HG02678 (cell line): Measurements from ENCODE around the gene PCDHGC3.

Experiments
- ATAC-seq: cut with Tn5 transposase; IDR thresholded peaks from one replicate; pipeline ENCODE4 v1.9.1; 2021; ENCODE audit warnings: mild to moderate bottlenecking, moderate library complexity; ENCODE audit not compliant: unreplicated experiment

PCDHGC3 gene

DNA sequence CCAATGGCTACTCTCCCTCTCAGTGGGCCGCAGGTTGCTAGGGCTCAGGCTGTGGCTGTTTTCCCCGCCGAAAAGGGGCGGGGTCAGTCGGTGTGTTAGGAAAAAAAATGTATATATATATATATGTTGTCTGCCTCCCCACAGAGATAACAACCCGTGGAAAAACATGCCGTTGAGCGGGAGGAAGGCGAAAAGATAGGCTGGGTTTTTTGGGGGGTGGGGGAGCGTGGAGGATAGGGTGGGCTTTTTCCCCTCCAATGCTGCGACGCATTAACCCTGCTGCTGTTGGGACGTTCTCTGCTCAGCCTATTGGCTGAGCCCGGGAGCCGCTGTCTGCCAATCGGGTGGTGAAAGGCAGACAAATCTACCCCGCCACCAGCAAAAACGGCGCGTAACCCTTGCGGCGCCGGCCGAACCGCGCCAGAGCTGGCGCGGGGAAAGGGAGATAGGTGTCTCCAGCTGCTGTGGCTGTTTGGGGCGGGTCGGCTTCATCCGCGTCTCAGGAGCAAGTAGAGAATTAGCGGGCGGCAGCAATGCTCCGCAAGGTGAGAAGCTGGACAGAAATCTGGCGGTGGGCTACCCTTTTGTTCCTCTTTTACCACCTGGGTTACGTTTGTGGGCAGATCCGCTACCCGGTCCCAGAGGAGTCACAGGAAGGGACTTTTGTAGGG lies 9.0 kb downstream of the PCDHGC3 start, which contains the start of gene PCDHGC4:
Gene PCDHGC4, plus strand, starts transcription at position 390 of the 671 bp plus-strand sequence. Its CDS starts 144 bp downstream, at position 534.
- ATAC-seq = peak; percentile 70

DNA sequence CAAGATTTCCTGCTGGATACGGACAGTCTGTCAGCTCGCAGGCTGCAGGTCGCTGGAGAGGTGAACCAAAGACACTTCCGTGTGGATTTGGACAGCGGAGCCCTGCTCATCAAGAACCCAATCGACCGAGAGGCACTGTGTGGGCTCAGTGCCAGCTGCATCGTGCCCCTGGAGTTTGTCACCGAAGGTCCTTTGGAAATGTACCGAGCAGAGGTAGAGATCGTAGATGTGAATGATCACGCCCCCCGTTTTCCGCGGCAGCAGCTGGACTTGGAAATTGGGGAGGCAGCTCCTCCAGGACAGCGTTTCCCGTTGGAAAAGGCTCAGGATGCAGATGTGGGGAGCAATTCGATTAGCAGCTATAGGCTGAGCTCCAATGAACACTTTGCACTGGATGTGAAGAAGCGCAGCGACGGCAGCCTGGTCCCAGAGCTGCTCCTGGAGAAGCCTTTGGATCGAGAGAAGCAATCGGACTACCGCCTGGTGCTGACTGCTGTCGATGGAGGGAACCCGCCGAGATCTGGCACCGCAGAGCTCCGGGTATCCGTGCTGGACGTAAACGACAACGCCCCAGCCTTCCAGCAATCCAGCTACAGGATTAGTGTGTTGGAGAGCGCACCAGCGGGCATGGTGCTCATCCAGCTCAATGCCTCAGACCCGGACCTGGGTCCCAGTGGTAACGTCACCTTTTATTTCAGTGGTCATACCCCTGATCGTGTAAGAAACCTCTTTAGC lies 9.7 kb downstream of the PCDHGC3 start:
- ATAC-seq = peak; percentile 25

DNA sequence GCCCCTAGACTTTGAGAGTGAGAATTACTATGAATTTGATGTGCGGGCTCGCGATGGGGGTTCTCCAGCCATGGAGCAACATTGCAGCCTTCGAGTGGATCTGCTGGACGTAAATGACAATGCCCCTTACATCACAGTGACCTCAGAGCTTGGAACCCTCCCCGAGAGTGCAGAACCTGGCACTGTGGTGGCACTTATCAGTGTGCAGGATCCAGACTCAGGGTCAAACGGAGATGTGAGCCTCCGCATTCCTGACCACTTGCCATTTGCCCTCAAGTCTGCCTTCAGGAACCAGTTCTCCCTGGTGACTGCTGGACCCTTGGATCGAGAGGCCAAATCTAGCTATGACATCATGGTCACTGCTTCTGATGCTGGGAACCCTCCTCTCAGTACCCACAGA lies 10.3 kb downstream of the PCDHGC3 start:
- ATAC-seq = no peak

DNA sequence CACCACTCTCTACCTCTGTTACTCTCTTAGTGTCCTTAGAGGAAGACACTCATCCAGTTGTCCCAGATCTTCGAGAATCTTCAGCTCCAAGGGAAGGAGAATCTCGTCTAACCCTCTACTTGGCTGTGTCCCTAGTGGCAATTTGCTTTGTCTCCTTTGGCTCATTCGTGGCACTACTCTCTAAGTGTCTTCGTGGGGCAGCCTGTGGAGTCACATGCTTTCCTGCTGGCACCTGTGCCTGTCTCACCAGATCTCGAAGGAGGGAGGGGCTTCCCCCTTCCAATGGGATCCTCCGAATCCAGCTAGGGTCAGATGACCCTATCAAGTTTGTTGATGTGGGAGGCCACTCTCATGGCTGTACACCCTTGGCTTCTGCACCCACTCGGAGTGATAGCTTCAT lies 11.4 kb downstream of the PCDHGC3 start:
- no peak for ATAC-seq

DNA sequence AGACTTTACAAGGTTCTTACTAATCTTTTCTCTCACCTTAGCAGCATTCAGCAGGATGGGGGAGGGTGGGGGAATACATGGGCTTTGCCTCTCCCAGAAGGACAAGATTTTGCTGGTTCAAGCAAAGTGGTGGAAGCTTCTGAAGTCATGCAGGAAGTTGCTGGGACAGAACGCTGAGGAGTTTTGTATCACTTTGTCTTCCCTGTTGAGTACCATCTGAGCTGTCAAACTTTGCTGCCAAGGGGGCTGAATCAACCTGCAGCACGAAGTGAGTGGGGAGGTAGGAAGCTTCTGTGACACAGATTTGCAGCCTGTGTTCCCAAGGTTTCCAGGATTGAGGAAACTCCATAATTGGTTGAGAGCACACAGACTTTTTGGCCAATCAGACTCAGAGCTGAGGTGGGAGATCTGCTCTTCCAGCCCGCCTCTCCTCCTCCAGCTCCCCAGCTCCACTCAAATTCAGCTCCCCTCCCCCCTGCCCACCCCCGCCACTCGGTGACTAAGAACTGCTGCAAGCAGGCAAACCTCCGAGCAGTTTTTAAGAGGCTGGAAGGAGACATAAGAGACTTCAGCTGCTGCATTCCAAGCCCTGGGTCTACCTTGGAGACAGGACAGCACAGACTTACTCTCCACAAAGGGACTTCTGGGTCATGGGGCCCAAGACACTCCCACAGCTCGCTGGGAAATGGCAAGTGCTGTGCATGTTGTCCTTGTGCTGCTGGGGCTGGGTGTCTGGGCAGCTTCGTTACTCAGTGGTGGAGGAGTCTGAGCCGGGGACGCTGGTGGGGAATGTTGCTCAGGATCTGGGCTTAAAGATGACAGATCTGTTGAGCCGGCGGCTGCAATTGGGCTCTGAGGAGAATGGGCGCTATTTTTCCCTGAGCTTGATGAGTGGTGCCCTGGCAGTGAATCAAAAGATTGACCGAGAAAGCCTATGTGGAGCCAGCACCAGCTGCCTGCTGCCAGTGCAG lies 13.1 kb downstream of the PCDHGC3 start, which contains the start of gene PCDHGC5:
Gene PCDHGC5, plus strand, starts transcription at position 491 of the 971 bp plus-strand sequence. Its CDS starts 160 bp downstream, at position 651.
- no peak for ATAC-seq

DNA sequence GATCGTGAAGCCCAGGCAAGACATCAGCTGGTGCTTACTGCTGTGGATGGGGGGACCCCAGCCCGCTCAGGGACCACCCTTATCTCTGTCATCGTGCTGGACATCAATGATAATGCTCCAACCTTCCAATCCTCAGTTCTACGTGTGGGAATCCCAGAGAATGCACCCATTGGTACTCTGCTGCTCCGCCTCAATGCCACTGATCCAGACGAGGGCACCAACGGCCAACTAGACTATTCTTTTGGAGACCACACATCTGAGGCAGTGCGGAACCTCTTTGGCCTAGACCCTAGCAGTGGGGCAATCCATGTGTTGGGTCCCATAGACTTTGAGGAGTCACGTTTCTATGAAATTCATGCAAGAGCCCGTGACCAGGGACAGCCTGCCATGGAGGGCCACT lies 14.1 kb downstream of the PCDHGC3 start:
- no peak for ATAC-seq

DNA sequence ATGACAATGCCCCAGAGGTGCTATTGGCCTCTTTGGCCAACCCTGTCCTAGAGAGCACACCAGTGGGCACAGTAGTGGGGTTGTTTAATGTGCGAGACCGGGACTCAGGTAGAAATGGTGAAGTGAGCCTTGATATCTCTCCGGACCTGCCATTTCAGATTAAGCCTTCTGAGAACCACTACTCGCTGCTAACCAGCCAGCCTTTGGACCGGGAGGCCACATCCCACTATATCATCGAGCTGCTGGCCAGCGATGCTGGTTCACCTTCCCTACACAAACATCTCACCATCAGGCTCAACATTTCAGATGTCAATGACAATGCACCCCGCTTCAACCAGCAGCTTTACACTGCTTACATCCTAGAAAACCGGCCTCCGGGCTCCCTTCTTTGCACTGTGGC lies 14.5 kb downstream of the PCDHGC3 start:
- ATAC-seq = no peak

DNA sequence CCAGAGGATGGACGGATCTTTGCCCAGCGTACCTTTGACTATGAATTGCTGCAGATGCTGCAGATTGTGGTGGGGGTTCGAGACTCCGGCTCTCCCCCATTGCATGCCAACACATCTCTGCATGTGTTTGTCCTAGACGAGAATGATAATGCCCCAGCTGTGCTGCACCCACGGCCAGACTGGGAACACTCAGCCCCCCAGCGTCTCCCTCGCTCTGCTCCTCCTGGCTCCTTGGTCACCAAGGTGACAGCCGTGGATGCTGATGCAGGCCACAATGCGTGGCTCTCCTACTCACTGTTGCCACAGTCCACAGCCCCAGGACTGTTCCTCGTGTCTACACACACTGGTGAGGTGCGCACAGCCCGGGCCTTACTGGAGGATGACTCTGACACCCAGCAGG lies 15.0 kb downstream of the PCDHGC3 start:
- no peak for ATAC-seq

DNA sequence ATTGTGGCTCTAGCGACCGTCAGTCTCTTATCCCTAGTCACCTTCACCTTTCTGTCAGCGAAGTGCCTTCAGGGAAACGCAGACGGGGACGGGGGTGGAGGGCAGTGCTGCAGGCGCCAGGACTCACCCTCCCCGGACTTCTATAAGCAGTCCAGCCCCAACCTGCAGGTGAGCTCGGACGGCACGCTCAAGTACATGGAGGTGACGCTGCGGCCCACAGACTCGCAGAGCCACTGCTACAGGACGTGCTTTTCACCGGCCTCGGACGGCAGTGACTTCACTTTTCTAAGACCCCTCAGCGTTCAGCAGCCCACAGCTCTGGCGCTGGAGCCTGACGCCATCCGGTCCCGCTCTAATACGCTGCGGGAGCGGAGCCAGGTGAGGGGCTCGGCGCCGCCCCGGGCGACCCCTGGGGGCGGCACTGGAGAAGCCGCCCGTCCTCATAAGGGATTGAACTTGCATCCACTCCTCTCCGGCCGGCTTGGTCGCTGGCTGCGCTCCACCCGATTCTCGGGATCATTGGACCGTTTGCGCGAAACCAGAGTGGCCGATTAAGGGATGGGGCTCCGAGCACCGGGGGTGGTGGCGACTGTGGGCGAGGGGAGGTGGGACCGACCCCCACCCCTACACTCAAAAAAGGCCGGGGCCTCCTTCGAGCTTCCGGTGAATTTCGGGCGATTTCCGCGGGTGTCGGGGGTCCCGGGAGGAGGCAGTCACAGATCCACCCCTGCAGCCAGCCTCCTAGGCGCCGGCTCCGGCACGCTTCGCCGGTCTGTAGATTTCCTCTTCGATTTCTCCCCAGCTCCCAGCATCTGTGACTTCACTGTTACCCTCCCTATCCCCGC lies 15.8 kb downstream of the PCDHGC3 start:
- ATAC-seq = peak; percentile 21

DNA sequence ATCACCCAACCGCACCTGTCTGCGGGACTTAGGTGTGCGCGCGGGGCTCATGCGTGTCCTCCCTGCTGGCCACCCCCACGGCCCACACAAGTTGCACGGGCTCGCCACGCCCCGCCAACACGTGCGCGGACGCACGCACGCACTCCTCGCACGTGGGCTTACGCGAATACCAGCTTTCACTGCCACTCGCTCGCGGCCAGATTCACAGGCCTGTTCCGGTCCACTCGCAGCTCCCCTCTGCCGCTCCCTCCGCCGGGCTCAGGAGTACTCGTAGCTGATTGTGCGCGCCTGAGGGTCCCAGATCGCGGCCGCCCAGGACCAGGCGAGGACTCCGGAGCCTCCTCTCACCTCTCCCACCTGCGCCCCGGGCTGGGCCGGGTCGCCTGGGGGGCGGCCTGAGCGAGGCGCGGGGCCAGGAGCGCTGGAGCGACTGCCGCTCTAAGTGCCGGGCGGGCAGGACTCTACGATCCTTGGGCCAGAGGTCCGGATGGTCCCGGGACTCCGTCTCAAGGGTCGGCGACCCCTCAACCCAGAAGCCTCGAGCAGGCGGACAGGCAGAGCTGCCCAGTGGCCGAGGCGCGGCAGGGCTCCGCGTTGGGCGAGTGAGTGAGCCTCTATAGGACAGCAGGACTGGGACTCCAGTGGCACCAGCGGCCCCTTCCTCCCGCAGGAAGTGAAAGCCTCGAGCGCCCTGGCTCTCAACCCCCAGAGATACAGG lies 16.6 kb downstream of the PCDHGC3 start:
- ATAC-seq = peak; percentile 47

DNA sequence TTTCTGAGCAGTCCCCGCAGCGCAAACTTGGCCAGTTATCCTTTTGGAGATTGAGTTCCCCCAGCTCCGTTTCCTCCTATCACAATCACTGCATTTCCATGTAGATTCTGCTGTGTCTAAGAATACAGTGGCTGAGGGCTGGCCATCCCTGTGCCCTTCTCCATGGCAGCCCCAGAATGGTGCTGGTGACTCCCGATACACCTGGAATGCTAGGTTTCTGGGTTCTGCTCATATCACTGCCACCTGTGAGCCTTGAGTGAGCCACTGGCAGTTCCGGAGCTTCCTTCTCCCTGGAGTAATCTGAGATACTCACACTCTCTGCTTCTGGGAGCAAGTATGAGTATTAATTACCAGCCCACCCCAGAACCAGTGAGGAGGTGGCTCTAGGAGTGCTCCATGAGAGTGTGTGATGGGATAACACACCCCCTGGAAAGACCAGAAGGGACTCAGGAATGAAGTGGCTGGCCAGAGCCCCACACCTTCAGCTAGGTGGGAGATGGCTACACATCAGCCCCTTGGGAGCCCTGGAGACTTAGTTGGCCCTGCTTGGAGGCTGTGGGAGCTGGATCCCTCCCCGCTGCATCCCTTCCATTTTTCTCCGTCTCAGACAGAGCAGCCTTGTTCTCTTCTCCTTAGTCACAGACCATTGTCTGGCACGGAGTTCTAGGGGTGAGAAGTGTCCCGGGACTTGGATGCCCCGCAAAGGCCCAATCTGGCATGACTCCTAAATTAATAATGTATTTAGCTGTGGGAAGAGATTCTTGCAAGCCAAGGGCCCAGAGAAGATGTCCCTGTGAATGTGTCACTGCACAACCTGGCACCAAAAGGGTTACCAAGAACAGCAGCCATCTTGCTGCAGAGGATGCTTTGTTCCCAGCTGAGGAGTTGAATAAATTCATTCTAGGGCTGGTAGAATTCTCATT lies 18.0 kb downstream of the PCDHGC3 start:
- ATAC-seq = no peak

DNA sequence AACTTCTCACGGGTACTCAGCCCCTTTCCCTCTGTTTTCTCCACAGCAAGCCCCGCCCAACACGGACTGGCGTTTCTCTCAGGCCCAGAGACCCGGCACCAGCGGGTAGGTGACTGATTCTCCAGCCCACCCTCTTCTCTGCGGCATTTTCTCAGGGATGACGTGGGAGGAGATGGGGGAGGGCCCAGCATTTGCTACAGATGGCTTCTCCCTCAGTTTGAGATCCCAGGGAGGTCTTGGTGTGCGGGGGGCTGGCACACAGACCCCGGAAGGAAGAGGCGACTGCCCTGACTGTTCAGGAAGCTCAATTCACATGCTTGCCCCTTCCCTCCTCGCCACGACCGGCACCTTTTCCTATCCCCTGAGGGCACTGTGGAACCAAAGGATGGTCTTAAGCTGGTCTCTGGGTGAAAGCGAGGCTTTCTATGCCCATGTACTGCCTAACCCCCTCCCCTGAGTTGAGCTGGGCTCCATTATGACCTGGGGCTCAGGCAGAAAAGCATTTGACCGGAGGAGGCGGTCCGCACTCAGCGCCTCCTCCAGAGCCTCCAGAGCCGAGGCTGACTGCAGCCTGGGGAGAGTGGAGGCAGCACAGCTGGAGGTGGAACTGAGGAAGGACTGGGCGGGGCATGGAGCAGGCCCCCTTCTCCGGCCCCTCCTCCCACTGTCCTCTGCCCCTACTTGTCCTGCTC lies 19.1 kb downstream of the PCDHGC3 start:
- no peak for ATAC-seq

DNA sequence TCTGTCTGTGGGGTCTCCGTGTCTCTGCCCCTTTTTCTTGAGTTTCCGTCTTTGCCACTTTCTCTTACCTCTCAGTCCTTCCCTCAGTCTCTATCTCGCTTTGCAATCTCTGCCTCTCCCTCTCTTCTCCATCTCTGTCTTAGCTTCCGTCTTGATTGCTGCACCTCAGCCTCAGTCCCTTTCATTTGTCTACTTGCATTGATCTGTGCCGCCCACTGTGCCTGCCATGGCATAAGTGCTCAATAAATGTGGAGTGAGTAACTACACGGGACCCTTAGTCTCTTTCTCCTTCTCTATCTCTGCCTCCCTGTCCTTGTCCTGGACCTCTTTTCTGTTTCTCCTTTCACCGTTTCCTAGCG lies 19.7 kb downstream of the PCDHGC3 start:
- no peak for ATAC-seq

DNA sequence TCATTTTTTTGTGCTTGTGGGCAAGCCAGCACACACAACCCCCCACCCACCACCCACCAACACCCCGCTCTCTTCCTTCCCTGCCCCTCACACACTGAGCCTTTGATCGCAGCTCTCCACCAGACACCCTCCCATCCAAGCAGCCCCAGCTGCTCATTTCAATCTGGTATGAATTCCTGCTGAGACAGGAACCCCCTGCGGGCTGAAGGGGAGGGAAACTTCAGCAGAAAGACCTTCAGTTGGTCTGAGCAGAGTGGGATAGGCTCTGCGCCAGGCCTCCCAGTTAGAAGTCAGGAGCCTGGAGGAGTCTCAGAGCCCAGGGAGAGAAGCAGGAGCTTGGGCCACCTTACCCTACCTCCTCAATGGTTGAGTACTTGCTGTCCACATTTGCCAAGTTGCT lies 20.3 kb downstream of the PCDHGC3 start:
- ATAC-seq = no peak

DNA sequence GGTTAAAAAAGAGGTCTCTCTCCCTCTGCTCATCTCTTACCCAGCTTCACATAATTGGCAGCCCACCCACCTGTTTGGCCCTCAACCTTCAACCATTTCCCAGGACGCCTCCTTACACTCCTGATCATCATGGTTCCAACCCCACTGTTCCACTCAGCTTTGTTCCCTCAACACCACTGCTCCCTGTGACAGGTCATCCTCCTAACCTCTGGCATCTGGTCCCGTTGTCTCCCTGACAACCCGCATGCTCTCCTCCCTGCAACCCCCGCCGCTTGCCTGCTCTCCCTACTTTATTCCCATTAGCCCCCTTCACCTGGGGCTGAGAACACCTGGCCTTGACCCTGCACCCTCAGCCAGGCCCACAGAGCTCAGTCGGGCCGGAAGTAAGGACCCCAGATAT lies 26.0 kb downstream of the PCDHGC3 start:
- no peak for ATAC-seq

DNA sequence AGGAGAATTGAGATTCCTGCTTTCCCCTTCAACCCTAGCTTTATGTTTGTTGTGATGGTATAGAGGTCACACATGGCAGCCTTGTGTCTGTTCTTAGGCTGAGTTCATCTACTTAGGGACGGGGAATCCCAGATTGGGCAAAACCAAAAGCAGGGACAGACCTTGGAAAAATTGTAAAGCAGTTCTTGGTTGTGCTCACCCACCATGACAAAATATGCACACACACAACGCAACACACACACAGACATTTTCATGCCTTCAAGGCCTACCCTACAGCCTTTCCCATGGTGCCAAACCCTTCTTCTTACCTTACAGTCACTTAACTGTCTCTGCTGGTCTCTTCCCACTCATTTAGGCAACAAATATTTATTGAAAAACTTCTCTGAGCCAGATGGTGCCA lies 27.9 kb downstream of the PCDHGC3 start:
- no peak for ATAC-seq

DNA sequence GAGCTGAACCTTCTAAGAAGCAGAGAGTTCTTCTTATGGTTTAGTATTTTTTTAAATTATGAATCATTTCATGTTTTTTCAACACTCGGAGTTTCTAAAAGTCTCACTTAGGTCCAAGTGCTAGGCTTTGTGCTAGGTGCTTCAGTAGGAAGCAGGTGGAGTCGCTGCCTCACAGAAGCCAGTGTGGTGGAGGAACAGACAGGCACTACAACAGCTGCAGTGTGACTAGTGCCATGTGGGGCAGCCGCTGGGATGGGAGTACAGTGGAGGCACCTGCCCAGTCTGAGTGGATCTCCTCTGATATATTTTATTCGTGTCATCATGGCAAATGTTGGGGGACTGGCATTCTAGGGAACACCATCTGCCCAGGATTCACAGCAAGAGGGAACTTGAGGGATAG lies 28.4 kb downstream of the PCDHGC3 start:
- no peak for ATAC-seq
